Transverse colon (tissue), 4 donors: ENCODE measurements around the gene DPEP2. TPM values are rescaled to one million over a fixed set of nuclear protein-coding genes. Genes with fewer than 3 reads are reported as not detected.
A peak's percentile ranks its signal among the peaks of the same experiment; 100 is the strongest.

Experiments
- DNase-seq: peaks from one replicate; pipeline ENCODE4 v3.0.0-alpha.2; 2019
- H3K27ac ChIP-seq, 4 donors: fragments of 200-600 bp; sonication (generic); 2 replicates each; pipeline ENCODE4 v1.5.1; 2016 to 2018; ENCODE audit warnings: inconsistent platforms in 4 of 4
- H3K27me3 ChIP-seq: fragments of 200-600 bp; sonication (generic); 2 replicates; pipeline ENCODE4 v1.5.1; 2017; ENCODE audit warnings: inconsistent platforms
- H3K36me3 ChIP-seq, 4 donors: fragments of 200-600 bp; sonication (generic); 2 replicates each; pipeline ENCODE4 v1.5.1; 2017 to 2019; ENCODE audit warnings: inconsistent platforms in 4 of 4
- H3K4me1 ChIP-seq, 4 donors: fragments of 200-600 bp; sonication (generic); 2 replicates each; pipeline ENCODE4 v1.5.1; 2017 to 2020; ENCODE audit warnings: inconsistent platforms in 4 of 4
- H3K4me3 ChIP-seq, 4 donors: fragments of 200-600 bp; sonication (generic); 1 replicate in 1 of 4; 2 replicates in 3 of 4; pipeline versions ENCODE4 v1.5.1 to v1.6.1; 2017 to 2019; ENCODE audit warnings: inconsistent platforms in 4 of 4
- H3K9me3 ChIP-seq, 2 donors: fragments of 200-600 bp; sonication (generic); 2 replicates each; pipeline ENCODE4 v1.5.1; 2017 to 2019; ENCODE audit warnings: inconsistent platforms in 2 of 2
- EP300 ChIP-seq: sonication (generic); formaldehyde crosslinking; IDR thresholded peaks from one replicate; pipeline ENCODE4 v1.6.1; 2017; ENCODE audit warnings: antibody characterized with exemption, low read depth
- POLR2A ChIP-seq: fragments of 450-650 bp; IDR thresholded peaks from one replicate; pipeline ENCODE4 v1.6.1; 2016; ENCODE audit warnings: antibody characterized with exemption, mild to moderate bottlenecking, moderate library complexity
- POLR2AphosphoS5 ChIP-seq, 3 donors: sonication (generic); formaldehyde crosslinking; IDR thresholded peaks; one replicate each; pipeline ENCODE4 v1.6.1; 2016; ENCODE audit warnings: antibody characterized with exemption in 3 of 3
- WGBS, 2 donors: methylation state at CpG; one replicate each; pipeline ENCODE4 v1.1.5; 2018; ENCODE audit warnings: low coverage in 1 of 2; 5-methylcytosine and 5-hydroxymethylcytosine counted together
- in situ Hi-C, 4 donors: fragments of 200-750 bp; cut with MboI; loops; one replicate each; pipeline versions ENCODE4 v1.15.0 to v1.15.1; 2017; ENCODE audit warnings: low sequenced_read_pairs in 3 of 4, low pct_ligation_motif_present in 1 of 4, low pct_unique_long_range_greater_than_20kb in 1 of 4
- intact Hi-C: fragments of 100-400 bp; cut with DNase I; formaldehyde crosslinking; loops from one replicate; pipeline ENCODE4 v1.15.1; 2023; ENCODE audit warnings: low total_unique reads
- total RNA-seq, 4 donors: library from RNA; depleted of rRNA; stranded (reverse); fragments of >200 nt; gene quantifications; one replicate each; pipeline ENCODE4 v1.1.0, GENCODE V29; 2016
- TF ChIP-seq, protein P1 (sequence below), 5 experiments: fragments of 200-600 bp in 3 of 5; fragments of 450-650 bp in 2 of 5; sonication (generic) in 3 of 5; IDR thresholded peaks; 1 replicate in 2 of 5; 2 replicates in 3 of 5; pipeline ENCODE4 v1.5.1; 2016 to 2017; ENCODE audit warnings: antibody characterized with exemption in 5 of 5, inconsistent platforms in 3 of 5, mild to moderate bottlenecking in 2 of 5, moderate library complexity in 1 of 5

DPEP2 gene
- total RNA-seq, 4 donors from 2014 or later, result 1.5 to 4.4 (median 1.5) TPM

DNA sequence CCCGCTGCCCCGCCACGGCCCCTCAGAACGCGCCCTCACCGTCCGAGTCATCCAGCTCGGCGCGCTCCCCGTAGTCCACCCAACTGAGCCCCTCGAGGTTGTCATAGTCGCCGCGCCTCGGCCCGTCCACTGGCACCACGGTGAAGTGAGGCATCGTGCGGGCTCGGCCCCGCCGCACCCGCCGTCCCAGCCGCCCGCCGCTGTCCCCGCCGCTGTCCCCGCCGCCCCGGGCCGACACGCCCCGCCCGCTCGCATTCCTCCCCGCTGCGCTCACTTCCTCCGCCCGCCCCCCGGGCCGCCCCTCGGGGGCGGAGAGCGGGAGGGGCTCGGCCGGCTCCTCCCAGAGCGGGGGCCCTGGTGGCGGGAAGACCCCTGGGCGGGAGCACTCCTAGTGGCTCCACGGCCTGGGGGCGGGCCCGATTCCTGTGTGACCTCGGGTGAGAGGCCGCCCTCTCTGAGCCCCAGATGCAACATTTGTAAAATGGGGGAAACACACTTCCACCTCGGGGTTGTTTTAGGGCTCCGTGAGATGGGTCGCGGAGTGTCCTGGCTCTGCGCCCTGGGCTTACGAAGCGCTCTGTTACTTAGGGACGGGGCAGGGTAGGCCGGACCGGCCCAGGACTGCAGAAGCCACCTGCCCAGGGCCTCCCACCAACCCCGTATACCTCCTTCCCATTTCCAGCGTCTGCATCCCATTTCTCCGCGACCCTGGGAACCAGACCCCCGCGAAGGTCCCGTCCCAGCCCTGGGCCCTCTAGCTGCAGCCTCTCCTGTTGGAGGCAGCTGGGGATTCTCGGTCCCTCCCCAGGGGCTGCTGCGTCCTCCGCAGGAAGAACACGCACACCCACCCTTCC is 30.7 kb downstream of the DPEP2 start, which contains the start of gene SLC12A4:
TSS of gene SLC12A4 (minus strand) at position 238 of the 854 bp plus-strand sequence. CDS start at position 154, 84 bp downstream.
- Histone ChIP-seq H3K9me3 (no peaks in the 10 kb centered on the region), H3K36me3 (no peaks in the 10 kb centered on the region), H3K4me1 (peaks cover 12 to 34% (median 21%) of the 10 kb centered on the region in 4 donors), H3K27me3 (peaks cover 22% of the 10 kb centered on the region), H3K27ac (peak within 1 kb of the TSS; percentile 90 to 95 (median 94)), H3K4me3 (peak within 1 kb of the TSS; percentile 52 to 82 (median 76))
- intact Hi-C loops (no loop called here), in situ Hi-C loops (no loop called here)
- WGBS, 2 donors, result 1% methylated on average over 58 of the region's 78 CpGs; no CpG with 5 or more reads in 1 of the 2 donors
- TF ChIP-seq POLR2AphosphoS5 (IDR thresholded peaks at IDR 0.05) (peak; percentile 71 to 85 (median 77)), EP300 (no peak), POLR2A (peak; percentile 55)
- TF ChIP-seq, protein P1, sequence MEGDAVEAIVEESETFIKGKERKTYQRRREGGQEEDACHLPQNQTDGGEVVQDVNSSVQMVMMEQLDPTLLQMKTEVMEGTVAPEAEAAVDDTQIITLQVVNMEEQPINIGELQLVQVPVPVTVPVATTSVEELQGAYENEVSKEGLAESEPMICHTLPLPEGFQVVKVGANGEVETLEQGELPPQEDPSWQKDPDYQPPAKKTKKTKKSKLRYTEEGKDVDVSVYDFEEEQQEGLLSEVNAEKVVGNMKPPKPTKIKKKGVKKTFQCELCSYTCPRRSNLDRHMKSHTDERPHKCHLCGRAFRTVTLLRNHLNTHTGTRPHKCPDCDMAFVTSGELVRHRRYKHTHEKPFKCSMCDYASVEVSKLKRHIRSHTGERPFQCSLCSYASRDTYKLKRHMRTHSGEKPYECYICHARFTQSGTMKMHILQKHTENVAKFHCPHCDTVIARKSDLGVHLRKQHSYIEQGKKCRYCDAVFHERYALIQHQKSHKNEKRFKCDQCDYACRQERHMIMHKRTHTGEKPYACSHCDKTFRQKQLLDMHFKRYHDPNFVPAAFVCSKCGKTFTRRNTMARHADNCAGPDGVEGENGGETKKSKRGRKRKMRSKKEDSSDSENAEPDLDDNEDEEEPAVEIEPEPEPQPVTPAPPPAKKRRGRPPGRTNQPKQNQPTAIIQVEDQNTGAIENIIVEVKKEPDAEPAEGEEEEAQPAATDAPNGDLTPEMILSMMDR (IDR thresholded peaks at IDR 0.05), result no peak
- DNase-seq, result peak; percentile 85

DNA sequence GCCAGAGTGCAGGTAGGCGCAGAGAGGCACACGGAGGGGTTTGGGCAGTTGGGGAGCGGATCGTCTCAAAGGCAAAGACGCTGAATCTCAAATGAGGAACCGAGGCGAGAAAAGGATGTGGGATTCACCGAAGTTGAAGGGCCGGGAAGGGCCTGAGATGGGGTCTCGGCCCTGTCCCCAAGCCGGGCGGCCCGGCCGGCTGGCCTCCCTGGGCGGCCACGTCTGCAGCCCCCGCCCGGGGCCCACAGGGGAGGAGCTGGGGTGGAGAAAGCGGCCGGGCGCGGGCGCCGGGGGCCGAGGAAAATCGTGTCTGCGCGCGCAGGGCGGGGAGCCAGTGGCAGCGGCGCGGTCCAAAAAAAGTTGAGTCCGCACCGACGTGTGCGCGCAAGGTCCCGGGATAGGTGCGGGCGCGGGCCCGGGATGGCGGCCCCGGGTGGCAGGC is 31.3 kb downstream of the DPEP2 start:
- Histone ChIP-seq H3K27ac (peak overlapping the region; percentile 90 to 95 (median 94)), H3K4me1 (peaks cover 15 to 40% (median 22%) of the 10 kb centered on the region in 4 donors), H3K4me3 (peak overlapping the region; percentile 52 to 82 (median 76)), H3K9me3 (no peaks in the 10 kb centered on the region), H3K27me3 (peaks cover 22% of the 10 kb centered on the region), H3K36me3 (no peaks in the 10 kb centered on the region)
- peak; percentile 44 for DNase-seq
- in situ Hi-C loops (no loop called here), intact Hi-C loops (no loop called here)
- 4% methylated on average over 45 of the region's 45 CpGs; no CpG with 5 or more reads in 1 of the 2 donors for whole genome bisulfite sequencing, 2 donors
- TF ChIP-seq POLR2AphosphoS5 (IDR thresholded peaks at IDR 0.05) (no peak), POLR2A (no peak), EP300 (no peak)
- TF ChIP-seq, protein P1 (IDR thresholded peaks at IDR 0.05), result no peak

DNA sequence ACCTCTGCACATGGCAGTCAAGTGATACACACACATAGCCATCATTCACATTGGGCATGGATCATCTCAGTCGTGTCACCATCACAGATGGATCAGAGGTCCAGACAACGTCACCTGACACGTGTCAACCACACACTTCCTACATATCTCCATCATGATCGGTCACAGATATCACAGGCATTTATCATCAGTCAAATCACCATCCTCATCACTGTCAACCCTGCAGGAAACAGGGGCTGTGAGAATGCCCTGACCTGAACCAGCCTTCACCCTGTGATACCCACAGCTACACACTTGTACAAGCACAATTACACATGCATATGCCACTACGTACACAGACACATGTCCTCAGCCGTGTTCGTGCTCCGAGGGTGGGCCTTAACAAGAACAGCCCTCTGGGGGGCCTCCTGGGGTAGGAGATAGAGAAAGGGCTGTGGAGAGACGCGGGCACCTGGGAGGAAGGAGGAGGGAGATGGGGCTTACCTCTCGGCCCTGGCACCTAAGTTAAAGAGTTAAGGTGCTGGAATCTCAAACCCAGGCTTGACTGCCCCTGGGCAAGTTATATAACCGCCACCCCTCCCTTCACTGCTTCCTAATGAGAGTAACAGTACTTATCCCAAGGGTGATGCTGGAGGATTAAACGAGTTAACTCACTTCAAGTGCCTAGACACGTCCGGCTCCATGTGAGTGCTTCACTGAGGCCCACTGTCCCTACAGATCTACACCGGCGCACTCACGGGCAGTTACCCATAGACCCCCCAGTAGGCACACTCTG is 31.9 kb downstream of the DPEP2 start:
- WGBS, 2 donors, result 25% methylated on average over 18 of the region's 18 CpGs; no CpG with 5 or more reads in 1 of the 2 donors

More for the DNA sequence above, 31.9 kb downstream of the DPEP2 start:
- in situ Hi-C loops, result no loop called here
- Histone ChIP-seq H3K36me3 (no peaks in the 10 kb centered on the region), H3K27me3 (peaks cover 22% of the 10 kb centered on the region), H3K27ac (peak overlapping the region; percentile 90 to 95 (median 94)), H3K4me1 (peaks cover 15 to 40% (median 22%) of the 10 kb centered on the region in 4 donors), H3K9me3 (no peaks in the 10 kb centered on the region), H3K4me3 (peak overlapping the region; percentile 52 to 82 (median 76))
- TF ChIP-seq, protein P1 (IDR thresholded peaks at IDR 0.05), result no peak
- TF ChIP-seq POLR2A (no peak), POLR2AphosphoS5 (IDR thresholded peaks at IDR 0.05) (no peak), EP300 (no peak)
- intact Hi-C loops, result no loop called here
- DNase-seq, result no peak
